Erythroblast (primary cell): ENCODE data around the gene C1QTNF4.

Source experiments
- DNase-seq, 2 experiments: peaks; one replicate each; lab custom pipeline; 2025; lab: John Stamatoyannopoulos, UW
- GATA1 ChIP-seq: IDR thresholded peaks from 2 replicates; pipeline ENCODE4 v1.6.1; 2011; ENCODE audit warnings: low read depth, mild to moderate bottlenecking, control low read depth, low read length, moderate library complexity
- POLR2A ChIP-seq: IDR thresholded peaks from 2 replicates; pipeline ENCODE4 v1.6.1; 2011; ENCODE audit warnings: mild to moderate bottlenecking, low read length

C1QTNF4 gene

DNA sequence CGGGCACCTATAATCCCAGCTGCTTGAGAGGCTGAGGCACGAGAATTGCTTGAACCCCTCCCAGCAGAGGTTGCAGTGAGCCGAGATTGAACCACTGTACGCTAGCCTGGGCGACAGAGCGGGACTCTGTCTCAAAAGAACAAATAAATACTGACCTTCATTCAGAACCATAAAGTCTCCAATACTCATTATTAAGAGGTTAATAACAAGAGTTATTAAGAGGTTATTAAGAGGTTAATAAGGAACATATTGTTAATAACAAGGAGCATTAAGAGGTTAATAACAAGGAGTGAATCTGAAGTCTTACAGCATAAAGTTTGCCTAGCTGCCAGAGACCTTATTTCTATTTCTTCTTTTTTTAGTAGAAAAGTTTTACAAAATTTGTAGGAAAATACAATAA is 48.9 kb downstream of the C1QTNF4 start:
- TF ChIP-seq POLR2A: no peak
- no peak for TF ChIP-seq GATA1
- no peak for DNase-seq

DNA sequence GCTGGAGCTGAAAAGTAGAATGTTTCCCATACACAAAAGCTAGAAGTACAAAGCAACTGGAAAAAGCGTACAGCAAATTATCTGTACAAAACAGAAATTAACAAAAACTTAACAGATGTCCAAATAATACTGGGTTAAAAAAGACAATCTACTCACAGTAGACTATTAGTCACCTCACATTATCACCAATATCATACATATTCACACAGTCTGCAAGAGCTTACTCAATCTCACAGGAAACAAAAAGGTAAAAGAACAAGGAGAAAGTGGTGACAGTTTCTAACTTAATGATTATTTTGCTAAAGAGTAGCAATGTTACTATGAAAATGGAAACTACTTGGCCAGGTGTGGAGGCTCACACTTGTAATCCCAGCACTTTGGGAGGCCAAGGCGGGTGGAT is 53.1 kb downstream of the C1QTNF4 start:
- DNase-seq: no peak

DNA sequence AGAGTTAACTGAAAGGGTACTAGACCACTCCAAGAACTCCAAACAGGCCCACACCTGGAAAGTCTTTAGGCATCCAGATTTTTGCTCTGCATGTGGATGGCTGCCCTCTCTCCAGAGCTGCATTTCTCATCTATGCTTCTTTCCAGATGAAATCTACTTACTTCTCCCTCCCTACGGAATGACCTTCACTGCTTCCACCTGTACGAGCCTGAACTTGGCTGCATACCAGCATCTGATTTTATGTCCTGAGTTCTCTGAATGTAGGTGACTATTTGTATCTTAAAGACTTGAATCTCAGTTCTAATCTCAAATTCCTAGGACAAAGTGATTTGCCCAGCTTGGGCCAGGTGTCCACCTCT is 54.6 kb downstream of the C1QTNF4 start:
- no peak for DNase-seq
- TF ChIP-seq GATA1 (no peak), POLR2A (no peak)

More for the DNA sequence above, 53.1 kb downstream of the C1QTNF4 start:
- no peak for TF ChIP-seq GATA1
- no peak for TF ChIP-seq POLR2A
